ENCODE measurements around the gene HSPA9. TPM values are rescaled to one million over a fixed set of nuclear protein-coding genes. Genes with fewer than 3 reads are reported as not detected.
"Not testable (repeated sequence)": the region's sequence is repeated elsewhere in the genome, so short reads cannot be mapped to it uniquely, and the experiment has no call there.

The HSPA9 gene
- total RNA-seq, 1 experiment from 2014 or later = 537 TPM

DNA sequence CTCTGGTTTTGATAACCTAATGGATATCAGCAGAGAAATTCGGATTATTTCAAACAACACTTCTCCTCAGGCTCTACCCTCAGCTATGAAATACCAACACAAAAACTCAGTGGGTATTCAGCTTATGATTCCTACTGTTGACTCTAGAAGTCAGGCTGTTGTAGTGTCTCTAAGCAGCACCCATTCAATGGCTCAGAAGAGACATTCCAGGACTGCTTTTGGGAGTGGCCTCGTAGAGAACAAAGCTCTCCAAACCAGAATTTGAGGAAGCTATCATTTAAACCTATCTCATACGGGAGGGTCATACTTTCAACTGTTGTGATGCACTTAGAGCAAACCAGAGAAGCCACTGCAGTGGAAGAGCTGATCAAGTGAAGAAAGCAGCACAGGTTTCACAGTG, 66.2 kb downstream of the HSPA9 start:
- H3K4me1 ChIP-seq = peaks cover 8% of the 10 kb centered on the region; the same call in 1 of the 2 replicates

DNA sequence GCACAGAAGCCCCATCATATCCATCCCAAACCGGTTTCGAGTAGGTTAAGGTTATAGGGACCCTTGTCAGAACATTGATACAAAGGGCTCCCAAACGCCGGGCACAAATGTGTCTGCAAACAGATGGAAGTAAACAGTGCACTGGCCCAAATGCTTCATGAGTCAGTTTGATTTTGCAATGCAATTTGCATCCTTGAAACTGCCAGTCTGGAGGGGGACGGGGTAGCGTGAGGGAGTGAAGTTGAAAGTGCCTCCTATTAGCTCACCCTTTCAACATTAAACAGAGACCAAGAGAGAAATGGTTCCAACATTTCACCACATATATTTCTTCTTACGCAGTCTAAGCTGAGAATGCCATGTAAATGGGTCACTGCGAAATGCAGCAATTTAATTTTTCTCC, 67.7 kb downstream of the HSPA9 start:
- H3K36me3 Mint-ChIP-seq (ENCODE audit: insufficient read depth, unreplicated experiment) = peaks cover 78% of the 10 kb centered on the region
- H3K27me3 ChIP-seq (replicated peaks; ENCODE audit: control insufficient read depth, insufficient read depth, low read length); POLR2A ChIA-PET; H3K27ac Mint-ChIP-seq (ENCODE audit: unreplicated experiment); H3K4me1 ChIP-seq; DNase-seq; intact Hi-C loops (cut with micrococcal nuclease; ENCODE audit: unreplicated experiment); H3K4me3 Mint-ChIP-seq (ENCODE audit: unreplicated experiment); H3K4me3 ChIP-seq (ENCODE audit: low read depth, low read length); H3K27me3 Mint-ChIP-seq (ENCODE audit: insufficient read depth, unreplicated experiment); H3K9me3 ChIP-seq; H3K36me3 ChIP-seq (ENCODE audit: control insufficient read depth, insufficient read depth, low read length); H3K9me3 Mint-ChIP-seq (ENCODE audit: unreplicated experiment); CTCF ChIA-PET: not testable (repeated sequence)
- peaks cover 19% of the 10 kb centered on the region for H3K4me1 Mint-ChIP-seq (ENCODE audit: low read depth, unreplicated experiment)
- TSS peak; percentile 35 for BruUV-seq (replicated peaks)

More for the DNA sequence above, 66.2 kb downstream of the HSPA9 start:
- Mint-ChIP-seq H3K36me3 (ENCODE audit: insufficient read depth, unreplicated experiment) (peaks cover 84% of the 10 kb centered on the region), H3K27ac (ENCODE audit: unreplicated experiment) (peak overlapping the region; percentile 67), H3K4me3 (ENCODE audit: unreplicated experiment) (no peak overlapping the region), H3K9me3 (ENCODE audit: unreplicated experiment) (no peaks in the 10 kb centered on the region), H3K27me3 (ENCODE audit: insufficient read depth, unreplicated experiment) (no peaks in the 10 kb centered on the region), H3K4me1 (ENCODE audit: low read depth, unreplicated experiment) (peaks cover 14% of the 10 kb centered on the region)
- BruUV-seq (replicated peaks) = no TSS peak
- TF ChIP-seq, protein P1, sequence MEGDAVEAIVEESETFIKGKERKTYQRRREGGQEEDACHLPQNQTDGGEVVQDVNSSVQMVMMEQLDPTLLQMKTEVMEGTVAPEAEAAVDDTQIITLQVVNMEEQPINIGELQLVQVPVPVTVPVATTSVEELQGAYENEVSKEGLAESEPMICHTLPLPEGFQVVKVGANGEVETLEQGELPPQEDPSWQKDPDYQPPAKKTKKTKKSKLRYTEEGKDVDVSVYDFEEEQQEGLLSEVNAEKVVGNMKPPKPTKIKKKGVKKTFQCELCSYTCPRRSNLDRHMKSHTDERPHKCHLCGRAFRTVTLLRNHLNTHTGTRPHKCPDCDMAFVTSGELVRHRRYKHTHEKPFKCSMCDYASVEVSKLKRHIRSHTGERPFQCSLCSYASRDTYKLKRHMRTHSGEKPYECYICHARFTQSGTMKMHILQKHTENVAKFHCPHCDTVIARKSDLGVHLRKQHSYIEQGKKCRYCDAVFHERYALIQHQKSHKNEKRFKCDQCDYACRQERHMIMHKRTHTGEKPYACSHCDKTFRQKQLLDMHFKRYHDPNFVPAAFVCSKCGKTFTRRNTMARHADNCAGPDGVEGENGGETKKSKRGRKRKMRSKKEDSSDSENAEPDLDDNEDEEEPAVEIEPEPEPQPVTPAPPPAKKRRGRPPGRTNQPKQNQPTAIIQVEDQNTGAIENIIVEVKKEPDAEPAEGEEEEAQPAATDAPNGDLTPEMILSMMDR (IDR thresholded peaks at IDR 0.05; ENCODE audit: insufficient read depth in 1 of 2, low read depth in 1 of 2, low read length in 1 of 2, severe bottlenecking in 1 of 2, unreplicated experiment in 1 of 2) = no peak
- H3K9me3 ChIP-seq = no peaks in the 10 kb centered on the region
- CTCF ChIA-PET = interaction anchor here (0.6 to 1.4 kb wide), 3 partner anchors 16 to 60 kb away, joined by 3 to 4 read pairs (median 3); no protein-coding TSS in a partner anchor
- DNase-seq = no peak
- POLR2A ChIA-PET = interaction anchor here (0.7 to 1.7 kb wide), 2 partner anchors 34 to 44 kb away, joined by 3 to 10 read pairs; partner anchors contain the start of genes EGR1 and ETF1
- no peaks in the 10 kb centered on the region; the same call in 1 of the 2 replicates for H3K36me3 ChIP-seq (ENCODE audit: control insufficient read depth, insufficient read depth, low read length)
- no peaks in the 10 kb centered on the region for H3K27me3 ChIP-seq (replicated peaks; ENCODE audit: control insufficient read depth, insufficient read depth, low read length)
- intact Hi-C loops (cut with micrococcal nuclease; ENCODE audit: unreplicated experiment) = no loop called here
- no peak overlapping the region for H3K4me3 ChIP-seq (ENCODE audit: low read depth, low read length)

DNA sequence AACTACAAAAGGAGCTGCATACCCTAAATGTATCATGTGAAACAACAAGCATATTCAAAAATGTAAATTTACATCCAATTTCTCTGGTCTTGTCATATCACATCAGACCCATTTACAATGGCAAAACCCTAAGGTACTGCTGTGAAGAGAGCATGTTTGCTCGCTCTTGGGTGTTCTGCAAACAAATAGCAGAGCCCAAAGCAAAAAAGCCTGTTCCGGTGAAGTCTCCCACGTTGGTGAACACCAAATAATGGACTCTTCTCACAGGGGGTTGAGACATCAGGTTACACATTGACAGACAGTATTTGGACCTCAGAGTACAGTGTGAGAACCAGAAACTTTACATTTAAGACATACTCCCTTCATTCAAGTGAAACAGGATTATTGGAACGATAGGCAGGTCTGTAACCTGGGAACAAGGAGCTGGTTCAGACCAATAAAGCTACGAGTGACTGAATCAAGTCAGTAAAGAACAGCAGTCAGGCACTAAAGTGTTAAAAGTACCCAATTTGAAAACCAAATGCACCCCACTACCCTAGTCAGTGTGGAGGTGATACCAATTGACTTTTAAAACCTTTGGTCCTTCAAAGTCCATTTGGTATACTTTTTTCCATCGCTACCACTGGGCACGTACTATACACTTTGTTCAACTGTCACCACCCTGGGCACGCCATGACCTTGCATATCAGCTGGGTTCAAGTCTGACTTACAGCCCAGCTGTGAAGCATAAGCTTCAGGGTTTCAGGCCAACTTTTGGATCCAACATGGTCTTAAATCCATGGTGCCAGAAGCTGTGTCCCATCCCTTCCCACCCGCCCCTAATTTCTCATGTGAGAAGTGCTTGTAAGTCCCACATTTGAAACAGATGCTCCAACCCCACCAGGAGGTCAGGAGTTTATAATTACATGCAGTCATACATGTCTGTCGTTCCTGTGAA, 68.6 kb downstream of the HSPA9 start:
- POLR2A ChIA-PET = no interaction called here
- Mint-ChIP-seq H3K36me3 (ENCODE audit: insufficient read depth, unreplicated experiment) (peaks cover 76% of the 10 kb centered on the region), H3K27ac (ENCODE audit: unreplicated experiment) (no peak overlapping the region), H3K4me1 (ENCODE audit: low read depth, unreplicated experiment) (peaks cover 19% of the 10 kb centered on the region), H3K4me3 (ENCODE audit: unreplicated experiment) (no peak overlapping the region), H3K9me3 (ENCODE audit: unreplicated experiment) (no peaks in the 10 kb centered on the region), H3K27me3 (ENCODE audit: insufficient read depth, unreplicated experiment) (no peaks in the 10 kb centered on the region)
- CTCF ChIA-PET = no interaction called here
- no TSS peak for BruUV-seq (replicated peaks)
- H3K36me3 ChIP-seq (ENCODE audit: control insufficient read depth, insufficient read depth, low read length) = no peaks in the 10 kb centered on the region; the same call in 1 of the 2 replicates
- TF ChIP-seq, protein P1 (IDR thresholded peaks at IDR 0.05; ENCODE audit: insufficient read depth in 1 of 2, low read depth in 1 of 2, low read length in 1 of 2, severe bottlenecking in 1 of 2, unreplicated experiment in 1 of 2) = no peak
- intact Hi-C loops (cut with micrococcal nuclease; ENCODE audit: unreplicated experiment) = no loop called here
- DNase-seq = no peak
- H3K4me1 ChIP-seq = peaks cover 8% of the 10 kb centered on the region; the same call in 1 of the 2 replicates
- H3K9me3 ChIP-seq = no peaks in the 10 kb centered on the region
- no peaks in the 10 kb centered on the region for H3K27me3 ChIP-seq (replicated peaks; ENCODE audit: control insufficient read depth, insufficient read depth, low read length)
- H3K4me3 ChIP-seq (ENCODE audit: low read depth, low read length) = no peak overlapping the region
